CMK (cell line): ENCODE data around the gene LRRFIP1.

Source experiments
- DNase-seq: peaks from one replicate; pipeline ENCODE4 v3.0.0-alpha.2; 2010; ENCODE audit warnings: low read depth

Gene LRRFIP1

GRCh38 chr2:237701859-237702390, 74.5 kb downstream of the LRRFIP1 start:
- DNase-seq = no peak

GRCh38 chr2:237702441-237703391, 75.3 kb downstream of the LRRFIP1 start:
- no peak for DNase-seq

- no peak for DNase-seq
Measured at GRCh38 chr2:237704501-237705434, 77.4 kb downstream of the LRRFIP1 start.

- DNase-seq = no peak
Measured at GRCh38 chr2:237706257-237706656, 78.9 kb downstream of the LRRFIP1 start.

- no peak for DNase-seq
Measured at GRCh38 chr2:237708065-237708398, 80.6 kb downstream of the LRRFIP1 start.

GRCh38 chr2:237708491-237708890, 81.1 kb downstream of the LRRFIP1 start:
- no peak for DNase-seq

GRCh38 chr2:237708961-237709360, 81.6 kb downstream of the LRRFIP1 start:
- DNase-seq = no peak

GRCh38 chr2:237711458-237712150, 84.2 kb downstream of the LRRFIP1 start:
- no peak for DNase-seq

- no peak for DNase-seq
Measured at GRCh38 chr2:237712477-237713377, 85.3 kb downstream of the LRRFIP1 start.

GRCh38 chr2:237714690-237715458, 87.5 kb downstream of the LRRFIP1 start:
- DNase-seq = no peak

- DNase-seq = no peak
Measured at GRCh38 chr2:237715459-237715947, 88.1 kb downstream of the LRRFIP1 start.

- DNase-seq = no peak
Measured at GRCh38 chr2:237716011-237716410, 88.6 kb downstream of the LRRFIP1 start.

- DNase-seq = no peak
Measured at GRCh38 chr2:237717366-237718276, 90.2 kb downstream of the LRRFIP1 start.

- DNase-seq = no peak
Measured at GRCh38 chr2:237718277-237718634, 90.9 kb downstream of the LRRFIP1 start.

- no peak for DNase-seq
Measured at GRCh38 chr2:237720444-237720843, 93.1 kb downstream of the LRRFIP1 start.

- no peak for DNase-seq
Measured at GRCh38 chr2:237720957-237721356, 93.6 kb downstream of the LRRFIP1 start.

GRCh38 chr2:237721458-237721857, 94.1 kb downstream of the LRRFIP1 start:
- DNase-seq = no peak

GRCh38 chr2:237722616-237723015, 95.2 kb downstream of the LRRFIP1 start:
- no peak for DNase-seq

GRCh38 chr2:237723023-237723422, 95.6 kb downstream of the LRRFIP1 start:
- DNase-seq = no peak
